Activated naive CD8-positive, alpha-beta T cell (primary cell): ENCODE measurements around the gene SELPLG.

Experiments
- H3K27ac Mint-ChIP-seq: one replicate; pipeline ENCODE4 v1.8.0; 2021; ENCODE audit warnings: mixed read lengths
- H3K27me3 Mint-ChIP-seq: one replicate; pipeline ENCODE4 v1.8.0; 2021; ENCODE audit warnings: mixed read lengths
- H3K36me3 Mint-ChIP-seq: one replicate; pipeline ENCODE4 v1.8.0; 2021; ENCODE audit warnings: mixed read lengths
- H3K4me1 Mint-ChIP-seq: one replicate; pipeline ENCODE4 v1.8.0; 2021; ENCODE audit warnings: low read depth, mixed read lengths
- H3K4me3 Mint-ChIP-seq: one replicate; pipeline ENCODE4 v1.8.0; 2021; ENCODE audit warnings: mild to moderate bottlenecking, mixed read lengths
- H3K9me3 Mint-ChIP-seq: one replicate; pipeline ENCODE4 v1.8.0; 2021; ENCODE audit warnings: low read depth, mixed read lengths

SELPLG gene

GRCh38 chr12:108589028-108589839 is 44.5 kb downstream of the SELPLG start:
- Mint-ChIP-seq H3K9me3 (no peaks in the 10 kb centered on the region), H3K4me3 (no peak overlapping the region), H3K36me3 (no peaks in the 10 kb centered on the region), H3K4me1 (no peaks in the 10 kb centered on the region), H3K27ac (no peak overlapping the region), H3K27me3 (no peaks in the 10 kb centered on the region)

- Mint-ChIP-seq H3K36me3 (no peaks in the 10 kb centered on the region), H3K27ac (no peak overlapping the region), H3K27me3 (no peaks in the 10 kb centered on the region), H3K4me3 (no peak overlapping the region), H3K4me1 (no peaks in the 10 kb centered on the region), H3K9me3 (no peaks in the 10 kb centered on the region)
Measured at GRCh38 chr12:108587826-108588225, 45.9 kb downstream of the SELPLG start.

- H3K4me3 Mint-ChIP-seq = no peak overlapping the region
- no peaks in the 10 kb centered on the region for H3K27me3 Mint-ChIP-seq
- no peak overlapping the region for H3K27ac Mint-ChIP-seq
- H3K36me3 Mint-ChIP-seq = no peaks in the 10 kb centered on the region
- no peaks in the 10 kb centered on the region for H3K9me3 Mint-ChIP-seq
- H3K4me1 Mint-ChIP-seq = no peaks in the 10 kb centered on the region
Measured at GRCh38 chr12:108586306-108586705, 47.4 kb downstream of the SELPLG start.

GRCh38 chr12:108585864-108586263 is 47.8 kb downstream of the SELPLG start:
- no peak overlapping the region for H3K4me3 Mint-ChIP-seq
- no peaks in the 10 kb centered on the region for H3K36me3 Mint-ChIP-seq
- no peaks in the 10 kb centered on the region for H3K27me3 Mint-ChIP-seq
- no peaks in the 10 kb centered on the region for H3K4me1 Mint-ChIP-seq
- H3K9me3 Mint-ChIP-seq = no peaks in the 10 kb centered on the region
- no peak overlapping the region for H3K27ac Mint-ChIP-seq

- Mint-ChIP-seq H3K4me3 (no peak overlapping the region), H3K27ac (no peak overlapping the region), H3K27me3 (no peaks in the 10 kb centered on the region), H3K36me3 (no peaks in the 10 kb centered on the region), H3K9me3 (no peaks in the 10 kb centered on the region), H3K4me1 (no peaks in the 10 kb centered on the region)
Measured at GRCh38 chr12:108584456-108585065, 49.1 kb downstream of the SELPLG start.

GRCh38 chr12:108583991-108584390 is 49.7 kb downstream of the SELPLG start:
- Mint-ChIP-seq H3K4me3 (no peak overlapping the region), H3K27me3 (no peaks in the 10 kb centered on the region), H3K27ac (no peak overlapping the region), H3K4me1 (no peaks in the 10 kb centered on the region), H3K36me3 (no peaks in the 10 kb centered on the region), H3K9me3 (peaks cover 2% of the 10 kb centered on the region)

- H3K27ac Mint-ChIP-seq = no peak overlapping the region
- no peaks in the 10 kb centered on the region for H3K36me3 Mint-ChIP-seq
- peaks cover 2% of the 10 kb centered on the region for H3K4me1 Mint-ChIP-seq
- no peaks in the 10 kb centered on the region for H3K27me3 Mint-ChIP-seq
- no peak overlapping the region for H3K4me3 Mint-ChIP-seq
- peaks cover 7% of the 10 kb centered on the region for H3K9me3 Mint-ChIP-seq
Measured at GRCh38 chr12:108582978-108583770, 50.5 kb downstream of the SELPLG start.

GRCh38 chr12:108582509-108582908 is 51.2 kb downstream of the SELPLG start:
- Mint-ChIP-seq H3K4me3 (no peak overlapping the region), H3K36me3 (no peaks in the 10 kb centered on the region), H3K4me1 (peaks cover 4% of the 10 kb centered on the region), H3K27me3 (no peaks in the 10 kb centered on the region), H3K27ac (no peak overlapping the region), H3K9me3 (peaks cover 7% of the 10 kb centered on the region)

GRCh38 chr12:108581311-108582227 is 52.1 kb downstream of the SELPLG start:
- Mint-ChIP-seq H3K4me1 (peaks cover 8% of the 10 kb centered on the region), H3K36me3 (no peaks in the 10 kb centered on the region), H3K27me3 (no peaks in the 10 kb centered on the region), H3K4me3 (no peak overlapping the region), H3K27ac (no peak overlapping the region), H3K9me3 (peaks cover 7% of the 10 kb centered on the region)

- Mint-ChIP-seq H3K9me3 (peaks cover 7% of the 10 kb centered on the region), H3K4me3 (no peak overlapping the region), H3K4me1 (peaks cover 17% of the 10 kb centered on the region), H3K27me3 (no peaks in the 10 kb centered on the region), H3K36me3 (no peaks in the 10 kb centered on the region), H3K27ac (no peak overlapping the region)
Measured at GRCh38 chr12:108580531-108580930, 53.2 kb downstream of the SELPLG start.

GRCh38 chr12:108578813-108579212 is 54.9 kb downstream of the SELPLG start:
- no peaks in the 10 kb centered on the region for H3K27me3 Mint-ChIP-seq
- H3K9me3 Mint-ChIP-seq = peaks cover 7% of the 10 kb centered on the region
- no peaks in the 10 kb centered on the region for H3K36me3 Mint-ChIP-seq
- H3K27ac Mint-ChIP-seq = peak overlapping the region; percentile 12
- no peak overlapping the region for H3K4me3 Mint-ChIP-seq
- peaks cover 32% of the 10 kb centered on the region for H3K4me1 Mint-ChIP-seq

- Mint-ChIP-seq H3K36me3 (no peaks in the 10 kb centered on the region), H3K9me3 (peaks cover 7% of the 10 kb centered on the region), H3K27me3 (no peaks in the 10 kb centered on the region), H3K27ac (no peak overlapping the region), H3K4me3 (no peak overlapping the region), H3K4me1 (peaks cover 37% of the 10 kb centered on the region)
Measured at GRCh38 chr12:108578264-108578663, 55.4 kb downstream of the SELPLG start.

GRCh38 chr12:108577458-108577857 is 56.2 kb downstream of the SELPLG start:
- Mint-ChIP-seq H3K4me1 (peaks cover 44% of the 10 kb centered on the region), H3K9me3 (peaks cover 7% of the 10 kb centered on the region), H3K4me3 (no peak overlapping the region), H3K27ac (peak overlapping the region; percentile 28), H3K36me3 (no peaks in the 10 kb centered on the region), H3K27me3 (no peaks in the 10 kb centered on the region)

GRCh38 chr12:108576660-108577234 is 56.9 kb downstream of the SELPLG start:
- Mint-ChIP-seq H3K9me3 (peaks cover 7% of the 10 kb centered on the region), H3K36me3 (no peaks in the 10 kb centered on the region), H3K27ac (peak overlapping the region; percentile 64), H3K4me3 (no peak overlapping the region), H3K27me3 (no peaks in the 10 kb centered on the region), H3K4me1 (peaks cover 49% of the 10 kb centered on the region)
